Stimulated activated CD4-positive, alpha-beta T cell treated with anti-CD3 and anti-CD28 coated beads, Interleukin-1b, Interleukin-23, amount 100 ng/mL, for 24 hours (primary cell): ENCODE measurements around the gene FAM227A.
"Not testable (repeated sequence)": the region's sequence is repeated elsewhere in the genome, so short reads cannot be mapped to it uniquely, and the experiment has no call there.

Experiments
- DNase-seq, 4 experiments: peaks; one replicate each; pipeline ENCODE4 v3.0.0-alpha.2; 2020; ENCODE audit warnings: low read depth in 4 of 4, low spot score in 1 of 4

The FAM227A gene

DNA sequence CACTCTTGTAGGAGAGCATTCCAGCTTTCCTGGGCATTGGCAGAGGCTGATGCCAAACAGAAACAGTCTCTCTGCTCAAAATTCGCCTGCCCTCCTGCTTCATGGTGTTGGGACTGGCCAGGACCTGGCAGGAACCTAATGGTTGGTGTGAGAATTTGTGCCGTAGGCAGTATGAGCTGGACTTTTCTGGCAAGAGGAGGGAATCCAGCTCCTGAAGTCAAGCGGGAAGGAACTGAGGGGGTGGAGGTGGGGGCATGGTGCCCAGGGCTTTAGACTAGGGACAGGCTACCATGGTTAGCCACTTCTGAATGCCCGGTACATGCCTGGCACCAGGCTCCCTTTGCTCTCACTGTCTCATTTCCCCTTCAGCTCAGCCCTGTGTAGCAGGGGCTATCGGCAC, 18.7 kb upstream of the FAM227A start:
- no peak for DNase-seq

DNA sequence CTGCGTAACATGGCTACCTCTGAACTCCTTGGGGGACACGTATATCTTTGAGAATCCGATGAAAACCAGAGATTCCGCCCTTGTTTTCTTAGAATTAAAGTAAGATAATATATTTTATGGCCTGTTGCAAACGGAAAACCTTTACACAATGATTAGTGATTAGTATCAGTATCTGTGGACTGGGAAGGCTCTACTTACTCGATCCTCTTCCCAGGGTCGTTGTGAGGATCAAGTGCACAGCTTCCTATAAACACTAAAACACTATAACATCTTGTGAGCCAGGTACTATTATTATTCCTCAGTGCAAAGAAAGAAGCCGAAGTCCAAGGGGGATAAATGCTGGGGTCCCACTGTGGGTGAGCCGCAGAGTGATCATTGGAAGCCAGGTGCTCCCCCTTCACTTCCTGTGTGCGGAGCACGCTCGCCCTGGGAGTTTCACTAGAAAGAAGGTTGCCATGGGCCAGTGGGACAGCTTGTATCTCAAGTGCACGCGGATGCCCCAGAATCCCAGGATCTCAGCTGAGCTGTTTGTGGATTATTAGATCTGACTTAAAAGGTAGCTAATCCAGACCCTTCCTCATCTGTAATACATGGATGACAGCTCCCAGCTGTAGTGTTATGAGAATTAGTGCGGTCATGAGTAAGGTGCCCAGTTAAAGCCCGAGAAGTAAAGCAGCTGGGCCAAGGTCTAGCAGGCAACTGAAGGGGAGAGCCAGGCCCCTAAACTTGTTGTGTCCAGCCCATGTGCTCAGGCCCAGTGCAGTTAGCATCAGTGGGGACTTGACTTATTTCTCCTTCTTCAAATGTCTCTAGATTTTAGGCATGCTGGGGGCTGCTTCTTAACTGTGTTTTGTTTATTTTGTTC, 1.1 kb upstream of the FAM227A start:
- DNase-seq = peak in 2 of 4 experiments; percentile 10 to 20

DNA sequence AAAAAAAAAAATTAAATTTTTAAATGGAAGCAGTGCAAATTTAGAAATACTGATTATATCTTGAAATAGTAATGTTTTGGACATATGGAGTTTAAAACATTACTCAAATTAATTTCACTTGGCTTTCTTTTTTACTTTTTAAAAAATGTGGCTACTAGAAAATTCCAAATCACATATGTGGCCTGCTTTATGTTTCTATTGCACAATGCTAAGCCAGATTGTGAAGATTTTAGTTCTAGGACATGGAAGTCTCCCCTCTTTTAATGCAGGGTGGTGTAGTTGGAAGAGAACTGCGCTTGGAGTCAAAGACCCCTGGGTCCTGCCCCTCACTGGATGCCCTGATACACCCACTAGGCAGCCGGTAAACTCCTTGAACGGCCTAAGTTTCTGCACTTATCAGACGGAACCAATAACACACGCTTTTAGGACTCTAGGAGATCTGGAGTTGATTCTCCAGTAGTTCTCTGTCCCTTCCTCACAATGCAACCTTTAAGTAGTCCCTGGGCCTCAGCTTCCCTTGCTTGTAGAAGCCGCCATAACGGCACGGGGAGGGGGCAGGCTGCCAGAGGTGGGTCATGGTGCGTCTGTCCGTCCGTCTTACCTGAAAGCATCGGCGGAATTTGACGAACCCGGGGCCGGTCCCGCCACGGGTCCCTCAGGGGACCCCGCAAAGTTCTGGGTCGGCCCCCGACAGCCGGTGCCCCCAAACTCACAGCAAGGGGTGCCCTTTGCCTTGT, 505 bp downstream of the FAM227A start:
- no peak for DNase-seq

DNA sequence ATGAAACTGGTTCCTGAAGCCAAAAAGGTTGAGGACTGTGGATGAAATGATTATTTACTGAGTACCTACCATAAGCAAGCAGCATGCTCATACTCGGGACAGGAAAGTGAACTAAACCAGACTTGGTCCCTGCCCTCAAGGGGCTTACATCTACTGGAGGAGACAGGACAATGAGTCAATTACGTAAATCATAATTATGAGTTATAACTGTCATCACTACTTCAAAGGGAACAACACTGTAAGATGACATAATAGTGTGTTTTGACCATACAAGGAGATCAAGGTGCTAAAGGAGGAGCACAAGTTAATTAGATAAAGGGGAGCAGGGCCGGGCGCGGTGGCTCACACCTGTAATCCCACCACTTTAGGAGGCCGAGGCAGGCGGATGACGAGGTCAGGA, 2.5 kb downstream of the FAM227A start:
- no peak for DNase-seq

DNA sequence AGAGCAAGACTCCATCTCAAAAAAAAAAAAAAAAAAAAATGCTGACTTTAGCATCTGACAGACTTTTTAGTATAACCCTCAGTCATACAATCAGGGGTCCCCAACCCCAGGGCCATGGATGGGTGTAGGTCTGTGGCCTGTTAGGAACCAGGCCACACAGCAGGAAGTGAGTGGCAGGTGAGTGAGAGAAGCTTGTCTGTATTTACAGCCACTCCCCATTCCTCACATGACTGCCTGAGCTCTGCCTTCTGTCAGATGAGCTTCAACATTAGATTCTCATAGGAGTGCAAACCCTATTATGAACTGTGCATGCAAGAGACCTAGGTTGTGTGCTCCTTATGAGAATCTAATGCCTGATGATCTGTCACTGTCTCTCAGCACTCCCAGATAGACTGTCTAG, 3.3 kb downstream of the FAM227A start:
- no peak for DNase-seq

DNA sequence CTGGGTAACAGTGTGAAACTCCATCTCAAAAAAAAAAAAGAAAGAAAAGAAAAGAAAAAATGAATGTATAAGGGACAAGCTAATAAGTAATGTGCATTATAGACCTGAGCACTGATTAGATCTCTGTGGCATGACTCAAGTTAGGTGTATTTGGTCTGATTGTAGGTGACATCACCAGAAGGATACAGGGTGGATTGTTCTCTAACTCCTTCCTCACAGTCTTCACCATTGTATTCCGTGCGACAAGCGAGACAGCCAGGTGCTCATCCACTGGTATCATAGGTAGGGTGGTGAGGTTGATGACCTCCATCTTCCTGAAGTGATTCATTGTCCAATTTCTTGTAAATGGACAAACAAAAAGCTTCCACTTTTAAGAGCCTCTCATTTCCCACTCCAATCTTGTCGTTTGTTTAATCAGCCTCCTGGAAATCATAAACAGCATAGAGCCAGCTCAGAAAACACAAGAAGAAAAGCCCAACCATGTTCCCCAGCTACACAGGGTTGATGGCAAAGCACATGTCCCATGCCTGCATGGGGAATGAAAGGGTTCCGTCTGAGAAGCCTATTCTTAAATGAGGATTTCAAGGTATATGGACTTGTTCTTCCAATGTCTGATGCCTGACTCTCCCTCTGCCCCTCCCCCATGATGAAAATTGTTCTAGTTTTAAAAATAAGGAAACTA, 6.2 kb downstream of the FAM227A start:
- no peak for DNase-seq

DNA sequence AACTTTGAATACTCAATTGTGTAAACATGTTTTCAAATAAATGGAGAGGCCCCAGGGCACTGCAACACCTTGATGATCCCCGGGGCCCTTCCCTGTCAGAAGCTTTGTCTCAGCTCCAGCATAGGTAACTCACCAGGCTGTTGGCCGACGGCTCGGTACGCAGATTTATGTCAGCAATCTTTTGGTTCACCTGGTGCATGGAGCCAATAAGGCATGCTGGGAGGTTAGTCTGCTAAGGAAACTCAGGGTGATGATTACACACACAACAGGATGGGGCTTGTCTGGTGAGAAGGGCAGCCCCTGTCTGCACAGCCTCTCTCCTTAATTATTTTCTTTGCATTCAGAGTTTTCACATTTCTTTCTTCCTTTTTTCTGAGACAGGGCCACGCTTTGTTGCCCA, 10.8 kb downstream of the FAM227A start:
- no peak for DNase-seq

DNA sequence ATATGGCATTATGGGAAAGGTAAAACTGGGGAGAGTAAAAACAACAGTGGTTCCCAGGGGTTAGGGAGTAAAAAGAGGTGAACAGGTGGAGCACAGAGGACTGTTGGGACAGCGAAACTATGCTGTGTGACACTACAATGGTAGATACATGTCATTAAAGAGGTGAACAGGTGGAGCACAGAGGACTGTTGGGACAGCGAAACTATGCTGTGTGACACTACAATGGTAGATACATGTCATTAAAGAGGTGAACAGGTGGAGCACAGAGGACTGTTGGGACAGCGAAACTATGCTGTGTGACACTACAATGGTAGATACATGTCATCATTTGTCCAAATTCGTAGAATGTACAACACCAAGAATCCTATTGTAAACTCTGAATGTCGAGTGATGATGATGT, 11.9 kb downstream of the FAM227A start:
- not testable (repeated sequence) for DNase-seq

DNA sequence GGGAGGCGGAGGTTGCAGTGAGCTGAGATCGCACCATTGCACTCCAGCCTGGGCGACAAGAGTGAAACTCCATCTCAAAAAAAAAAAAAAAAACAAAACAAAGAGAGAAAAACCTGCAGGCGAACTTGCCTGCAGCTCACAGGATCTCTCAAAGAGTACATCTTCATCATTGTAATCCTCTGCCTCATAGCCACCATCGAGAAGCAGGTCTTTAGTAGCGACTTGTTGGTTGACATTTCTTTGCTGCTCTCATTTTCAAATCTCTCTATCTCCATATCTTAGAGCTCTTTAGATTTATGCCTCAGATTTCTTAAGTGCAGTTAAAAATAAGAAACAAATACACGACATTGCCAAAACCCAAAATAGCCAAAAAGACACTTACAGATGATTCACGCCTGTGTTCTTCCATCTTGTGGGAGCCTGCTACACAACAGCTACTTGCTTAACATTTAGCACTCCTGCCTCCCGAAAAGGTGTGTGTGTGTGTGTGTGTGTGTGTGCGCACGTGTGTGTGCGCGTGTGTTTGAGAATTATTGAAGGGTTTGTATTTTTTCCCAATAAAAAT, 14.6 kb downstream of the FAM227A start:
- no peak for DNase-seq

DNA sequence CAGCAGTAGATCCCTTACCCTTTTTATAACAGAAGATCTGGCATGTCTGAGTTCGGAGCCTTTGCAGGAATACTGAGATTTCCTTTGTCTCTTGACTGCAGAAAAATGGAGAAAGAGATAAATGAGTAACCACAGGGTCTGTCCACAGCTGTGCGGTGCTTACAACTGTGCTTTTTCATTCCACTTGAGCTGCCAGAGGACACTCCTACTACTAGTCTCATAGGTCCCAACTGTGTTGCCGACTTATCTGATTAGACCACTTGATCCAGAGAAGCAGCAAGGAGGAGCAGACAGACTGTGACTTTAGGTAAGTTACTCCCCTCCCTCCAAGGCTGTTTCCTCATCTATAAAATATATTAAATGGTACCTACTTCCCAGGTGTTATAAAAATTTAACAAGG, 17.5 kb downstream of the FAM227A start:
- no peak for DNase-seq

DNA sequence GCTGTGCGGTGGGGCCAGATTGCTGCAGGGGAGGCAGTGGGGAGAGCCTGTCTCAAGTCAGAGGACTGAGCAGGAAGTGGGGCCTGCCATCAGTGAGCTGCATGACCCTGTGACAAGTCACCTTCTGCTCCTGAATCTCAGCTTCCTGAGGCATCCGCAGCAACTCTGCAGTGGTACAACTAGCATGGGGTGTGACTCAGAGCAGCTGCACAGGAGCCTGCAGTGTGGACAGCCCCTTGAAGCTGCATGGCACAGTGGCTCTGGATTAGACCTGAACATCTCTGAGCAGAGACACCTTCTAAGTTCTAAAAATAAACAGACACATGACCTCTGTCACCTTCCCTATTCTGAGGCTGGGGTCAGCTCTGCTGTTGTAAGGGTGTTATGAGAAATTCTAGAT, 18.0 kb downstream of the FAM227A start:
- no peak for DNase-seq

DNA sequence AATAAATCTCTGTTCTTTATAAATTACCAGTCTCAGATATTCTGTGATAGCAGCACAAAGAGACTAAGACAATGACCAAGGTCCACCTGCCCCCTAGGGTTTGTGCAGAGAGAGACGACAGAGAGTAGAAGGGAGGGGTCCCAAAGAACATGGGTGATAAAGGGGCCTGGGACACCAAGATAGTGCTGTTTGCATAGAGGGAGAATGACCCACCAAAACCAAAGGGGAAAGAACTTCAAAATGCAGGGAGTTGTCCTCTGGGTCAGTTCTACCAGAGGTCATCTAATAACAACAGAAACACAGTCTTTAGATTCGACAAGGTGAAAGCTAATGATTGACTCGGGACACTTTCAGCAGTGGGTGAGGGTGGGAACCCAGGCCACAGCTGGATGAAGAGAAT, 23.7 kb downstream of the FAM227A start:
- DNase-seq = no peak

DNA sequence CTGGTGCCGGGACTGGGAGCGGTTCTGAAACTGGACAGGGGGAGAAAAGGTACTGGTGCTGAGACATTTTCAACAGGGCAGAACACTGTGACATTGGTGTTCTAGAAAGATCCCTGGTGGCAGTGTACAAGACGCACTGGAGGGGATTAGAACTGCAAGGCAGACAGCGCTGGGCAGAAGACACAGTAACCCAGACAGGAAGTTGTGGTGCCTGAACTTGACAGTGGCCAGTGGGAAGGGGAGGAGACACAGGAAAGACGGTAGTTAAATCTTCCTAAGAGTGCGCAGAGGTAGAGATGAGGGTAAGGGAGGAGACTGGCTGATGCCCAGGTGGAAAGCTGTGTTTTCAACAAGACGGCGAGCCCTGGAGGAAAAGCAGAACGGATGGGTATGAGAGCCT, 24.5 kb downstream of the FAM227A start:
- DNase-seq = no peak

DNA sequence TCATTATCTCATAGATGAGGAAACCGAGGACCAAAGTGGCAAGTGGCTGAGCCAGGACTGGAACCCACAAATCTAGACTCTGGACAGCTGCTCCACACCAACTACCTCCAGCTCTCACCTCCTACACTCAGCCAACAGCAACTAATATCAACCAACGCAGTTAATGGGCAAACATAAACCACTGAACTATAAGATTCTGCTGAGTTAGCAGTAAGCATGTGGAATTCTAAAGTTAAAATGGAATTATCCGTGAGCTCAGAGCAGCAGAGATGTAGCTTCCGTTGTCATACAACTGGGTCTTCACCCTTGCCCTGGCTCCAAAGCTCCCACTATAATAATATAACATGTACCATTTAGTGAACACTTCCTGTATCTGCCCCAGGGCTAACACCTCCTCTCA, 27.1 kb downstream of the FAM227A start:
- DNase-seq = no peak

DNA sequence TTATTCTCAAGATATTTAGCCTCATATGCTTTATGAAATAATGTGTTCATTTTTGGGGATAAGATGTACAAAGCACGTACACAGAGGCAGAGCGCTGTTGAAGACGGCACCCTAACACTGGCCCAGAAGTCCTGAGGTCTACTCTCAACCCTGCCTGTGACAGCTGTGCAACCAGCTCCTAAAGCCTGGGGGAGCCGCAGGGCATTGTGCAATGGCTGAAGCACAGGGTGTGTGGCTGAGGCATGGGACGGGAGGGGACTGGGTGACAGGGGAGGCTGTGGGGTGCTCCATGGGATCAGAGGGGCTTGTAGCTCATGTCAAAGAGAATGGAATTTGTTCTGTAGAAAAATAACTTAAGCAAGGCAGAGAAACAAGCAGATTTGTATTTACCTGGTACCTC, 27.7 kb downstream of the FAM227A start:
- no peak for DNase-seq

DNA sequence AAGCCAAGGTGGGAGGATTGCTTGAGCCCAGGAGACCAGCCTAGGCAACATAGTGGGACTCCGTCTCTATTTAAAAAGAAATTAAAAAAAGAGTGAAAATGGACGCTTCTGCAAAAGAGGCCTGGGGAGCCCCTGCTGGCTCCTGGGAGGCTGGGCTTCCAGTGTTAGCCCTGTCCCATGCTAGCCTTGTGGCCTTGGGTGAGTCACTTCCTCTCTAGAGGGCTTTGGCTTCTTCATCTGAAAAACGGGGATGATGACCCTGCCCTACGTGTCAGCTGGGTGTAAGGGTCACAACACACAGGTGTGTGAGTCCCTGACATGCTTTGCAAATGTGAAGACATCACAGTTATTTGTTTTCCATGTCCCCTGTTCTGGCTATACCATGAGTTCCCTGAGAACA, 32.8 kb downstream of the FAM227A start:
- no peak for DNase-seq

DNA sequence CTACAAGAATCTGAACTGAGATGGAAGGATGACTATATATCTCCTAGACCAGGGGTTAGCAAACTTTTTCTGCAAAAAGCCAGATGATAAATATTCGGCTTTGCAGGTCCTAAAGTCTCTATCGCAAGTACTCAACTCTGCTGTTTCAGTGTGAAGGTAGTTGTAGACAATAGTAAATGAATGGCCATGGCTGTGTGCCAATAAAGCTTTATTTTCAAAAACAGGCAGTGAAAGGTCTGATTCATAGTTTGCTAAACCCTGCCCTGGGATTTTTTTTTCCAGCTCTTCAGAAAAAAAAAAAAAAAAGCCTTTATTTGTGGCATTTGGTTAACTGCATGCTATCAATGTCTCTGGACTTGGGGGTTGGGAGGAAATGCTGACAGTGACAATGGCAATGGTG, 37.5 kb downstream of the FAM227A start:
- no peak for DNase-seq

DNA sequence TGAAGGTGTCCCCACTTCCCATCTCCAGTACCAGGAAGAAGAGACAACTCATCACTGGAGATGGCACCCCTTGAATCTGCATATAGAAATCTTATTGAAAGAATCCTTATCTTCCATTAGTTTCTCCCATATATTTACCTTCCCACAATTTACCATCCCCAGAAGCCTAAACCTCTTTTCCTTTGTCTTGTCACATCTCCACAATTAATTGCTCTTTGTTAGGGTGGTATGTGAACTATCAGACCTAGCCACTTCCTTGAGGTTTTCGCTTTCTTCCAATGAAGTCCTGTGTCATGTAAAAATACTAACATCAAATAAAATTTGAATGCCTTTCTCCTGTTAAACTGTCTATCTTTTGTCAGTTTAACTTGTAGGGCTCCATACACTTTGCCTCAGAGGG, 37.9 kb downstream of the FAM227A start:
- DNase-seq = no peak

DNA sequence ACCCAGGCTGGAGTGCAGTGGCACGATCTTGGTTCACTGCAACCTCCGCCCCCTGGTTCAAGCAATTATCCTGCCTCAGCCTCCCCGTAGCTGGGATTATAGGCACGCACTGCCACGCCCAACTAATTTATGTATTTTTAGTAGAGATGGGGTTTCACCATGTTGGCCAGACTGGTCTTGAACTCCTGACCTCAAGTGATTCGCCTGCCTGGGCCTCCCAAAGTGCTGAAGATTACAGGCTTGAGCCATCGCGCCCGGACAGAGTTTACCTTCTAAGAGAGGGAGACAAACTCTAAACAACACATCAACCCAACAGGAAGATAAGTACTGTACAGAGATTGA, 41.2 kb downstream of the FAM227A start:
- DNase-seq = not testable (repeated sequence)

DNA sequence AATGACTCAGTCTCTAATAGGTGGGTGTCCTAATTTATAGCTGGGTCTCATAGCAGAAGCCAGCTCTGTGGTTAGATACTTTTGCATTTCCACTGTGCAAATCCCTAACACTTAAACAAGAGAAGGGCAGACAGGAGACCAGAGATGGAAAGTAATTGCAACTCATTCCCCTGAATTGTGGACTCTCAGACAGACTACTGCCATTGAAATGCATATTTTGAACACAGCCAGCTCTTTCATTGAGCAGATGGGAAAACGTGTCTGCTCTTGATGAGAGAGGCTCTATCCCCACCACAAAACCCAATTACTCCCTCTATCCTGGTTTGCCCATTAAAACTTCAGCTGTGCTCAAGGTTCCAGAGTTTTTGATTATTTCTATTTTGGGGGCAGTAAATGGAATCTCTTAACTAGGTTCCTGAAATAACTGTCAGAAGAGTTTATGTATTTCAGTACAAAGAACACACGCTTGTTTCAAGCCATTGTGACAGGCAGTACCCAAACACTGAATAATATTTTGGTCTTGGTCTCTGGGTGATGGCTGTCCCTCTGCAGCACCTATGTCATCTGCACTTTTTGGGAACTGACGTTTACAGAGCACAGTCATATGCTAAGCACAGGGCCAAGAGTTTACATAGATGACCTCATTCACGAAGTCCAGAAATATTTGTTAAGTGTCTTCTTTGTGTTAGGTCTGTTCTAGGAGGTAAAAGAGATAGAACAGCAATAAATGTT, 41.7 kb downstream of the FAM227A start:
- DNase-seq = no peak

DNA sequence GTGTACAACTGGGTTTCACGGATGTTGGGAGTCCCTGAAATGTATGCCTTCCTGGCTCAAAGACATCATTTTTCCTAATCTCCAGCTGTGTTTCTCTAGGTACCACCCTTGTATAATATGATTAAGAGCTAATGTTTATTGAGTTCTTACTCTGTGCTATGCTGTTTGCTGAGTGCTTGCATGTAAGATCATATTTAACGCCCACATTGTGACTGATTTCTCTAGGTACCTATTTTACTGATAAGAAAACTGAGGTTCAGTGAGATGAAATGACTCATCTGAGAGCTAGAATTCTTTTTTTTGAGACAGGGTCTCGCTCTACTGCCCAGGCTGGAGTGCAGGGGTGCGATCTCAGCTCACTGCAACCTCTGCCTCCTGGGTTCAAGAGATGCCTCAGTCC, 42.6 kb downstream of the FAM227A start:
- DNase-seq = no peak
